Common myeloid progenitor, CD34-positive (primary cell): ENCODE data around the gene PLCE1.

Experiments used
- CTCF ChIA-PET: fragments of 350-600 bp; sonication (Branson Sonifier 250); formaldehyde crosslinking; loops from one replicate; lab custom pipeline; 2021; ENCODE audit warnings: antibody characterized with exemption; lab: Charles Lee
- POLR2A ChIA-PET: fragments of 350-600 bp; sonication (Branson Sonifier 250); formaldehyde crosslinking; loops from one replicate; lab custom pipeline; 2021; ENCODE audit warnings: antibody characterized with exemption; lab: Charles Lee
- DNase-seq, 3 donors: peaks; one replicate each; pipeline versions ENCODE4 v3.0.0 to v3.0.0-alpha.2; 2013
- H3K27ac ChIP-seq, 2 experiments: 1 replicate in 1 of 2; 2 replicates in 1 of 2; pipeline ENCODE4 v1.7.0; 2013; ENCODE audit warnings: inconsistent platforms in 2 of 2, low read length in 2 of 2, mild to moderate bottlenecking in 2 of 2, low read depth in 1 of 2, moderate library complexity in 1 of 2; ENCODE audit not compliant: severe bottlenecking in 2 of 2, insufficient read depth in 1 of 2, poor library complexity in 1 of 2
- H3K27me3 ChIP-seq, 5 experiments: replicated peaks in 2 of 5; 1 replicate in 3 of 5; 2 replicates in 2 of 5; pipeline versions ENCODE4 v1.6.1 to v1.7.0; 2013; ENCODE audit warnings: low read length in 4 of 5, mild to moderate bottlenecking in 2 of 5, moderate library complexity in 2 of 5, inconsistent platforms in 1 of 5; ENCODE audit not compliant: insufficient read depth in 5 of 5, control insufficient read depth in 4 of 5
- H3K36me3 ChIP-seq, 4 experiments: 1 replicate in 2 of 4; 2 replicates in 2 of 4; pipeline versions ENCODE4 v1.6.1 to v1.7.0; 2013; ENCODE audit warnings: low read length in 3 of 4, control low read depth in 1 of 4, mild to moderate bottlenecking in 1 of 4; ENCODE audit not compliant: control insufficient read depth in 4 of 4, insufficient read depth in 4 of 4
- H3K4me1 ChIP-seq, 4 experiments: 1 replicate in 3 of 4; 2 replicates in 1 of 4; pipeline versions ENCODE4 v1.6.1 to v1.7.1; 2013; ENCODE audit warnings: low read length in 3 of 4, mild to moderate bottlenecking in 3 of 4, control low read depth in 1 of 4, inconsistent platforms in 1 of 4, moderate library complexity in 1 of 4; ENCODE audit not compliant: control insufficient read depth in 4 of 4, insufficient read depth in 4 of 4; ENCODE audit errors: control extremely low read depth in 1 of 4
- H3K4me3 ChIP-seq, 7 experiments: 1 replicate in 4 of 7; 2 replicates in 3 of 7; pipeline versions ENCODE4 v1.5.1 to v1.7.0; 2013; ENCODE audit warnings: mild to moderate bottlenecking in 7 of 7, low read length in 6 of 7, moderate library complexity in 6 of 7, inconsistent platforms in 2 of 7, low read depth in 2 of 7, control low read depth in 1 of 7; ENCODE audit not compliant: insufficient read depth in 4 of 7, control insufficient read depth in 1 of 7; ENCODE audit errors: extremely low read depth in 1 of 7
- H3K9me3 ChIP-seq, 5 experiments: 1 replicate in 4 of 5; 2 replicates in 1 of 5; pipeline versions ENCODE4 v1.6.1 to v1.7.1; 2013; ENCODE audit warnings: low read length in 4 of 5, mild to moderate bottlenecking in 2 of 5, inconsistent platforms in 1 of 5, low read depth in 1 of 5, moderate library complexity in 1 of 5; ENCODE audit not compliant: control insufficient read depth in 4 of 5, insufficient read depth in 2 of 5; ENCODE audit errors: control extremely low read depth in 1 of 5
- WGBS: methylation state at CpG from one replicate; pipeline ENCODE4 v1.1.5; 2013; ENCODE audit not compliant: insufficient coverage; 5-methylcytosine and 5-hydroxymethylcytosine counted together

PLCE1 gene

DNA sequence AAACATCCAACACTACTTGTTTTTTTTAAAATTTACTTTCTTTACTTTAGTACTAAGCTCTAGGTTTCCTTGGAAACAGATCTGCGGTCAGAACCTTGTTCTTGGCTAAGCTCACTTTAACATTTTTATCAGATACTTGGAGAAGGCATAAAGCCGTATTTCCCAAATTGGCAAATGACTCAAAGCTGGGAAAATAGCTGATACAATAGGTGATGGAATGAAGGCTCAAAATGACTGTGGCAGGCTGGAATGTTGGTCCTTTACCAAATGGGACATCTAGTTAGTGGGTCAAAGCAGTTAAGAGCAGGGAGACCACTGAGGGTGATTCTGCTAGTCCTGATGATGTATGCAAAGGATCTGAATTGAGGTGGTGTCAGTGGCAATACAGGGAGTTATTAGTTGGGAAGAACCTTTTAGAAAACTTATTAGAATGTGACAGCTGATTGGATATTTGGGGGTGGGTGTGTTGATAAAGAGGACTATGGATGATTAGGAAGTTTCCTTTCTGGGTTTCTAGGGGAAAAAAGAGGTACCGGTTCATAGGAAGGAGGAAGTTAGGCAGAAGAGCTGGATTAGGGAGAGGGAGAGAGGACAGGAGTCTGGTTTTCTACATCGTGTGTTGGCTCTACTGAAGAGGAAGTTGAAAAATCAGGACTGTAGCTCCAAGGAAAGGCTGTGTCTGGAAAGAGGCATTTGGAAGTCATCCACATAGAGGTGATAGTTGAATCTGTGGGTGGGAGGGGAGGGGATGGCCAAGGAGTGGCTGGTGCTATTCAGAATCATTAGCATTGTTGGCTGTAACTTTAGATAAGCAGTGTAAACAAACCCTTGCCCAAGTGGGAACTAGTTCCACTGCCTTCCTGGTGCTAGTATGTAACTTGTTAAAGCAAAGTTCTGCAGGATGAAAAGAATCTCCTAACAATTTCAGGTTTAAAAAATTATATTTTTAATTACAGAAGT, 13.1 kb downstream of the PLCE1 start:
- H3K27ac ChIP-seq, result no peak overlapping the region
- 60% methylated on average over 3 of the region's 4 CpGs for WGBS

DNA sequence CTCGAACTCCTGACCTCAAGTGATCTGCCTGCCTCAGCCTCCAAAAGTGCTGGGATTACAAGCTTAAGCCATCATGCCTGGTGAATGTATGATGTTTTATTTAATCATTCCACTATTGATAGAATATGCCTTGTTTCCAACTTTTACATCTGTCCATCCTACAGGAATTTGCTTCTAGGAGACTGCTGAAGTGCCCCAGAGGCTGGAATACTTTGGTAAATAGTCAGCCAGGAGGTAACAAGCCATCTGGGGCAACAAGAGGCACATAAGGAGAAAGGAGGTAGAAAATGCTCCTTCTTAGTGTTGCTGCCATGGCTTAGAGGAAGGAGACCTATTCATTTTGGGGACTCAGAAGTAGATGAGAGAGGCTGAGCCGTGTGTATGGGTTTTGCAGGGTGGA, 14.8 kb downstream of the PLCE1 start:
- CTCF ChIA-PET, result no interaction called here
- POLR2A ChIA-PET, result no interaction called here
- Histone ChIP-seq H3K36me3 (no peaks in the 10 kb centered on the region), H3K4me1 (no peaks in the 10 kb centered on the region), H3K27me3 (peaks cover 2 to 20% (median 5%) of the 10 kb centered on the region in 5 experiments), H3K4me3 (no peak overlapping the region), H3K27ac (no peak overlapping the region), H3K9me3 (peaks cover 0 to 3% (median 0%) of the 10 kb centered on the region in 5 experiments)
- WGBS, result 100% methylated on average over 1 of the region's 2 CpGs
- no peak for DNase-seq

More for the DNA sequence above, 13.1 kb downstream of the PLCE1 start:
- ChIA-PET CTCF (no interaction called here), POLR2A (no interaction called here)
- H3K27me3 ChIP-seq, result peaks cover 2 to 28% (median 4%) of the 10 kb centered on the region in 5 experiments
- peaks cover 0 to 3% (median 0%) of the 10 kb centered on the region in 5 experiments for H3K9me3 ChIP-seq
- H3K4me3 ChIP-seq, result no peak overlapping the region
- no peaks in the 10 kb centered on the region for H3K36me3 ChIP-seq
- no peak for DNase-seq
- no peaks in the 10 kb centered on the region for H3K4me1 ChIP-seq

DNA sequence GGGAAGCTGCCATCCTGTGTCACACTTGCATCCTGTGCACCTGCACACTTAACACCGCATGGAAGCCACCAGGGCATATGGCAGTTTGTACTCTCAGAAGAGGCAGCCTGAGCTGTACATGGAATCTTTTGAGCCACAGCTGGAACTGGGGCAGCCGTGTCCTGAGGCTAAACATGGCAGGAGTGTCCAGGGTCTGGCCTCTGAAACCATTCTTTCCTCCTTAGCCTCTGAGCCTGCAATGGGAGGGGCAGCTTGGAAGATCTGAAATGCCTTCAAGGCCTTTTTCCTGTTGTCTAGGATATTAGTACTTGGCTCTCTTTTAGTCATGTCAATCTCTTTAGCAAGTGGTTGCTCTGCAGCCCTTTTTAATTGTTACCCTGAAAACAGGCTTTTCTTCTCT, 16.4 kb downstream of the PLCE1 start:
- ChIA-PET CTCF (interaction anchor here (0.9 kb wide), 1 partner anchor 11 kb away, joined by 3 read pairs; no protein-coding TSS in a partner anchor), POLR2A (no interaction called here)
- no peak for DNase-seq
- H3K36me3 ChIP-seq, result no peaks in the 10 kb centered on the region
- no peaks in the 10 kb centered on the region for H3K4me1 ChIP-seq
- H3K27ac ChIP-seq, result no peak overlapping the region
- H3K9me3 ChIP-seq, result peaks cover 0 to 3% (median 0%) of the 10 kb centered on the region in 5 experiments
- H3K4me3 ChIP-seq, result no peak overlapping the region
- H3K27me3 ChIP-seq, result peaks cover 2 to 13% (median 5%) of the 10 kb centered on the region in 5 experiments
- 92% methylated on average over 2 of the region's 2 CpGs for WGBS

DNA sequence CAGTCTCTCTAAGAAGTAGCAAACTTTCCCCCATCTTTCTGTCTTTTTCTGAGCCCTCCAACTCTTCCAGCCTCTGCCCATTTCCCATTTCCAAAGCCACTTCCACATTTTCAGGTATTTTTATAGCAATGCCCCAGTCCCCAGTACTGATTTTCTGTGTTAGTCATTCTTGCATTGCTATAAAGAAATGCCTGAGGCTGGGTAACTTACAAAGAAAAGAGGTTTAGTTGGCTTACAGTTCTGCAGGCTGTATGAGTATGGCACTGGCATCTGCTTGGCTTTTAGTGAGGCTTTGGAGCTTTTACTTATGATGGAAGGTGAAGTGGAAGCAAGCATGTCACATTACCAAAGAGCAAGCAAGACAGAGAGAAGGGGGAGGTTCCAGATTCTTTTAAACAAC, 17.2 kb downstream of the PLCE1 start:
- Histone ChIP-seq H3K27me3 (peaks cover 2 to 12% (median 3%) of the 10 kb centered on the region in 5 experiments), H3K36me3 (no peaks in the 10 kb centered on the region), H3K4me3 (no peak overlapping the region), H3K27ac (no peak overlapping the region), H3K4me1 (no peaks in the 10 kb centered on the region), H3K9me3 (peaks cover 0 to 3% (median 0%) of the 10 kb centered on the region in 5 experiments)
- ChIA-PET POLR2A (no interaction called here), CTCF (no interaction called here)
- DNase-seq, result no peak

DNA sequence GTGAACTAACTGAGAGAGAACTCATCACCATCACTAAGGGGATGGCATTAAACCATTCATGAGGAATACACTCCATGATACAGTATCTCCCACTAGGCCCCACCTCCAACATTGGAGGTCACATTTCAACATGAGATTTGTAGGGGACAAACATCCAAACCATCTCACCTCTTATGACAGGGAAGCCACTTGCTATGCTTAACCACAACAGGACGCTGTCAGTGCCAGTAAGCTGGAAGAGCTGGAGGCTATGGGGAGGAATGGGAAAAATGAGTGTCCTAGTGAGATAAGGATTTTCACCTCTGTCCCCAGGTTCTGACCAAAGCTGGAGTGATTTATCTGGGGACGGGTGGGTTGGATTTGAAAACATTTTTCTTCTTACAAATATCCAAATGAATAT, 17.6 kb downstream of the PLCE1 start:
- Histone ChIP-seq H3K4me1 (no peaks in the 10 kb centered on the region), H3K27ac (no peak overlapping the region), H3K36me3 (no peaks in the 10 kb centered on the region), H3K4me3 (no peak overlapping the region), H3K27me3 (peaks cover 0 to 12% (median 2%) of the 10 kb centered on the region in 5 experiments), H3K9me3 (peaks cover 0 to 3% (median 0%) of the 10 kb centered on the region in 5 experiments)
- DNase-seq, result no peak
- ChIA-PET POLR2A (no interaction called here), CTCF (no interaction called here)
- WGBS, result no CpG with 5 or more reads among the region's 2 CpGs

DNA sequence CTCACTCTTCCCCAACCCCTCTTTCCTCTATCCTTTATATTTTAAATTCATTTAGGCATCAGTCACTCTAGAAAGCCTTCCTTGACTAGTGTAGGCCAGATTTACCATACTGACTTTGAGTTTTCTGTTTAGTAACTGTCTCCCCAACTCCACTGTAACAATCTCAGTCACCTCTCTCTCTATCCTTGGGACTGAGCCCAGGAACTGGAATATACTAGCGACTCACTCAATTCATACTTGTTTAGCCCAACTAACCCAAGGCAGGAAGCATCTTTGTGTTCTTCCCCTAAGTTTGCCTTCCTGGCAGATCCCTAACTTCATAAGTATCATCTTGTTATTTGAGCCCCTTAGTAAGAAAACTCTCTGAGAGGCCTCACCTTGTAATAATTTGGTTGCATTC, 19.1 kb downstream of the PLCE1 start:
- Histone ChIP-seq H3K9me3 (peaks cover 0 to 3% (median 0%) of the 10 kb centered on the region in 5 experiments), H3K36me3 (no peaks in the 10 kb centered on the region), H3K4me1 (no peaks in the 10 kb centered on the region), H3K4me3 (no peak overlapping the region), H3K27me3 (peaks cover 0 to 6% (median 2%) of the 10 kb centered on the region in 5 experiments), H3K27ac (no peak overlapping the region)
- ChIA-PET CTCF (no interaction called here), POLR2A (no interaction called here)
- no peak for DNase-seq
- WGBS, result 83% methylated on average over 1 of the region's 1 CpG

DNA sequence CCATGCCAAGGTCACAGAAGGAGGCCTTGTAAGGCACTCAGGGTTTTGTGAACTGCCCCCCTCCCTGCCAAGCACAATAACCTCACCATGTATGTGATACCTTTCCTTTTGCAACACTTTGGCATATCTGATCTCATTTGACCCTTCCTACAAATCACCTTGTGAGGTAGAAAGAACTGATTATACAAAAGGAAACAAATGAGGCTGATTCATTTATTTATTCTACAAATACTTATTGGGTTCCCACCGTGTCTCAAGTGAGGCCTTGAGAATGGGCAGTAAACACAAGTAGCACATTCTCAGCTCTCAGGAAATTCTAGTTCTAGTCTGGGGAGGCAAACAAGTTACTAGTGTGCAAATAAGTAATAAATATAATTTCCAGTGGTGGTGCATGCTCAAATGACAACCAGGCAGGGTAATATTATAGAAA, 19.6 kb downstream of the PLCE1 start:
- no peak for DNase-seq
- Histone ChIP-seq H3K27ac (no peak overlapping the region), H3K9me3 (peaks cover 0 to 3% (median 0%) of the 10 kb centered on the region in 5 experiments), H3K36me3 (no peaks in the 10 kb centered on the region), H3K4me1 (no peaks in the 10 kb centered on the region), H3K27me3 (peaks cover 0 to 8% (median 3%) of the 10 kb centered on the region in 5 experiments), H3K4me3 (no peak overlapping the region)
- POLR2A ChIA-PET, result no interaction called here
- CTCF ChIA-PET, result no interaction called here
- WGBS, result no CpG with 5 or more reads among the region's 1 CpG
